Breast epithelium (tissue), 3 donors: ENCODE measurements around the gene EHD3.

Experiments used
- CTCF ChIP-seq, 3 donors: fragments of 450-650 bp; IDR thresholded peaks; one replicate each; pipeline ENCODE4 v1.5.1; 2016 to 2017; ENCODE audit warnings: antibody characterized with exemption in 3 of 3, mild to moderate bottlenecking in 3 of 3, moderate library complexity in 3 of 3
- POLR2A ChIP-seq: fragments of 450-650 bp; IDR thresholded peaks from one replicate; pipeline ENCODE4 v1.6.1; 2016; ENCODE audit warnings: antibody characterized with exemption, mild to moderate bottlenecking, moderate library complexity
- POLR2AphosphoS5 ChIP-seq, 3 donors: sonication (generic); formaldehyde crosslinking; IDR thresholded peaks; one replicate each; pipeline ENCODE4 v1.6.1; 2017; ENCODE audit warnings: antibody characterized with exemption in 3 of 3

GRCh38 chr2:31187166-31187565, 46.8 kb upstream of the EHD3 start:
- TF ChIP-seq POLR2AphosphoS5 (IDR thresholded peaks at IDR 0.05) = no peak
- no peak for TF ChIP-seq CTCF (IDR thresholded peaks at IDR 0.05)
- TF ChIP-seq POLR2A = no peak
